Naive thymus-derived CD4-positive, alpha-beta T cell (primary cell): ENCODE measurements around the gene DPP6. TPM values are rescaled to one million over a fixed set of nuclear protein-coding genes. Genes with fewer than 3 reads are reported as not detected.

ENCODE experiments used
- ATAC-seq: fragments of 150-1000 bp; cut with Tn5 transposase; 2 replicates; pipeline ENCODE4 v1.10.0; 2021; ENCODE audit warnings: mild to moderate bottlenecking, moderate library complexity
- CTCF ChIA-PET: fragments of 350-600 bp; sonication (Branson Sonifier 250); formaldehyde crosslinking; loops from one replicate; lab custom pipeline; 2021; ENCODE audit warnings: antibody characterized with exemption; lab: Charles Lee
- POLR2A ChIA-PET: fragments of 350-600 bp; sonication (Branson Sonifier 250); formaldehyde crosslinking; loops from one replicate; lab custom pipeline; 2021; ENCODE audit warnings: antibody characterized with exemption, inconsistent platforms; lab: Charles Lee
- DNase-seq, 9 donors: peaks; one replicate each; pipeline versions ENCODE4 v3.0.0 to v3.0.0-alpha.2; 2020 to 2022; ENCODE audit warnings: mixed read lengths in 1 of 9
- H3K27ac ChIP-seq: one replicate; pipeline ENCODE4 v1.7.0; 2013; ENCODE audit warnings: mild to moderate bottlenecking, low read depth, low read length, moderate library complexity
- H3K27me3 ChIP-seq, 2 donors: one replicate each; pipeline ENCODE4 v1.7.0; 2013; ENCODE audit warnings: low read length in 2 of 2, mild to moderate bottlenecking in 2 of 2, moderate library complexity in 2 of 2; ENCODE audit not compliant: control insufficient read depth in 2 of 2, insufficient read depth in 2 of 2
- H3K36me3 ChIP-seq, 3 experiments: 1 replicate in 2 of 3; 2 replicates in 1 of 3; pipeline ENCODE4 v1.7.0; 2013; ENCODE audit warnings: low read length in 3 of 3, mild to moderate bottlenecking in 3 of 3, moderate library complexity in 1 of 3; ENCODE audit not compliant: insufficient read depth in 3 of 3, control insufficient read depth in 2 of 3
- H3K4me1 ChIP-seq, 2 donors: one replicate each; pipeline ENCODE4 v1.7.0; 2013; ENCODE audit warnings: low read length in 2 of 2, mild to moderate bottlenecking in 2 of 2, moderate library complexity in 1 of 2; ENCODE audit not compliant: control insufficient read depth in 2 of 2, insufficient read depth in 2 of 2
- H3K4me3 ChIP-seq: 2 replicates; pipeline ENCODE4 v1.7.0; 2013; ENCODE audit warnings: mild to moderate bottlenecking, low read length
- H3K9me3 ChIP-seq, 3 experiments: 1 replicate in 2 of 3; 2 replicates in 1 of 3; pipeline ENCODE4 v1.7.0; 2013; ENCODE audit warnings: low read length in 3 of 3; ENCODE audit not compliant: control insufficient read depth in 2 of 3
- H3K27ac Mint-ChIP-seq, 9 donors: one replicate each; pipeline ENCODE4 v1.8.0; 2020 to 2022; ENCODE audit warnings: mixed read lengths in 9 of 9, mild to moderate bottlenecking in 8 of 9, moderate library complexity in 5 of 9, inconsistent platforms in 2 of 9
- H3K27me3 Mint-ChIP-seq, 5 donors: one replicate each; pipeline ENCODE4 v1.8.0; 2021 to 2022; ENCODE audit warnings: mixed read lengths in 5 of 5, mild to moderate bottlenecking in 1 of 5
- H3K36me3 Mint-ChIP-seq, 5 donors: one replicate each; pipeline ENCODE4 v1.8.0; 2020 to 2022; ENCODE audit warnings: mixed read lengths in 5 of 5, mild to moderate bottlenecking in 3 of 5, inconsistent platforms in 1 of 5
- H3K4me1 Mint-ChIP-seq, 7 donors: one replicate each; pipeline ENCODE4 v1.8.0; 2020 to 2022; ENCODE audit warnings: mixed read lengths in 7 of 7, mild to moderate bottlenecking in 3 of 7, inconsistent platforms in 1 of 7
- H3K4me3 Mint-ChIP-seq, 10 donors: one replicate each; pipeline ENCODE4 v1.8.0; 2020 to 2022; ENCODE audit warnings: mild to moderate bottlenecking in 10 of 10, mixed read lengths in 10 of 10, moderate library complexity in 6 of 10, inconsistent platforms in 2 of 10
- H3K9me3 Mint-ChIP-seq, 11 donors: one replicate each; pipeline ENCODE4 v1.8.0; 2020 to 2022; ENCODE audit warnings: mixed read lengths in 11 of 11, mild to moderate bottlenecking in 4 of 11, inconsistent platforms in 1 of 11, moderate library complexity in 1 of 11
- intact Hi-C, 2 donors: fragments of 100-400 bp; cut with micrococcal nuclease; formaldehyde crosslinking; loops; one replicate each; pipeline ENCODE4 v1.15.1; 2023
- polyA plus RNA-seq, 2 donors: library from polyadenylated mRNA; unstranded; fragments of 300-500 nt; fragmentation: Illumina TruSeq; gene quantifications; one replicate each; pipeline ENCODE4 v1.2.3, GENCODE V29; 2021
- total RNA-seq, 6 experiments: library from RNA in 5 of 6; stranded (reverse) in 5 of 6; gene quantifications; 1 replicate in 5 of 6; 2 replicates in 1 of 6; pipeline ENCODE4 v1.2.3 and lab custom pipeline; 2021 to 2026

Gene DPP6
- total and polyA plus RNA-seq, 7 experiments from 2014 or later, result not detected

GRCh38 chr7:154744256-154744860 lies 692.2 kb downstream of the DPP6 start:
- intact Hi-C loops, result no loop called here
- no peak overlapping the region for H3K4me3 ChIP-seq
- H3K27ac ChIP-seq, result no peak overlapping the region
- no peaks in the 10 kb centered on the region for H3K4me1 Mint-ChIP-seq
- H3K9me3 ChIP-seq, result no peaks in the 10 kb centered on the region
- H3K27ac Mint-ChIP-seq, result no peak overlapping the region
- H3K4me3 Mint-ChIP-seq, result no peak overlapping the region
- DNase-seq (peak in 1 of 9 donors; percentile 27), ATAC-seq (no peak)
- peaks cover 0 to 3% of the 10 kb centered on the region in 2 donors for H3K27me3 ChIP-seq
- POLR2A ChIA-PET, result no interaction called here
- CTCF ChIA-PET, result no interaction called here
- peaks cover 2 to 39% (median 18%) of the 10 kb centered on the region in 5 donors for H3K27me3 Mint-ChIP-seq
- H3K36me3 ChIP-seq, result no peaks in the 10 kb centered on the region
- peaks cover 0 to 4% (median 0%) of the 10 kb centered on the region in 11 donors for H3K9me3 Mint-ChIP-seq
- no peaks in the 10 kb centered on the region for H3K4me1 ChIP-seq
- H3K36me3 Mint-ChIP-seq, result no peaks in the 10 kb centered on the region

- CTCF ChIA-PET, result no interaction called here
Measured at GRCh38 chr7:154744861-154745258, 692.7 kb downstream of the DPP6 start.

GRCh38 chr7:154746571-154747360 lies 694.6 kb downstream of the DPP6 start:
- Mint-ChIP-seq H3K4me1 (no peaks in the 10 kb centered on the region), H3K4me3 (no peak overlapping the region), H3K36me3 (no peaks in the 10 kb centered on the region), H3K9me3 (peaks cover 0 to 4% (median 1%) of the 10 kb centered on the region in 11 donors), H3K27me3 (peaks cover 2 to 33% (median 14%) of the 10 kb centered on the region in 5 donors), H3K27ac (no peak overlapping the region)
- ChIA-PET CTCF (interaction anchor here (0.5 kb wide), 1 partner anchor 1654 kb away, joined by 3 read pairs; no protein-coding TSS in a partner anchor), POLR2A (no interaction called here)
- intact Hi-C loops, result no loop called here
- no peaks in the 10 kb centered on the region for H3K36me3 ChIP-seq
- no peak for ATAC-seq
- no peak for DNase-seq
- no peaks in the 10 kb centered on the region for H3K9me3 ChIP-seq
- no peak overlapping the region for H3K27ac ChIP-seq
- no peak overlapping the region for H3K4me3 ChIP-seq
- peaks cover 0 to 3% of the 10 kb centered on the region in 2 donors for H3K27me3 ChIP-seq
- H3K4me1 ChIP-seq, result no peaks in the 10 kb centered on the region

More at GRCh38 chr7:154744861-154745258, 692.7 kb downstream of the DPP6 start:
- Histone ChIP-seq H3K27me3 (peaks cover 0 to 3% of the 10 kb centered on the region in 2 donors), H3K36me3 (no peaks in the 10 kb centered on the region), H3K27ac (no peak overlapping the region), H3K4me1 (no peaks in the 10 kb centered on the region), H3K4me3 (no peak overlapping the region), H3K9me3 (no peaks in the 10 kb centered on the region)
- peaks cover 2 to 38% (median 18%) of the 10 kb centered on the region in 5 donors for H3K27me3 Mint-ChIP-seq
- H3K4me1 Mint-ChIP-seq, result no peaks in the 10 kb centered on the region
- H3K27ac Mint-ChIP-seq, result no peak overlapping the region
- intact Hi-C loops, result no loop called here
- H3K9me3 Mint-ChIP-seq, result peaks cover 0 to 4% (median 0%) of the 10 kb centered on the region in 11 donors
- POLR2A ChIA-PET, result no interaction called here
- H3K4me3 Mint-ChIP-seq, result no peak overlapping the region
- no peaks in the 10 kb centered on the region for H3K36me3 Mint-ChIP-seq
- ATAC-seq, result no peak
- no peak for DNase-seq

GRCh38 chr7:154748089-154748786 lies 696.0 kb downstream of the DPP6 start:
- Histone ChIP-seq H3K27ac (no peak overlapping the region), H3K4me1 (no peaks in the 10 kb centered on the region), H3K36me3 (no peaks in the 10 kb centered on the region), H3K4me3 (no peak overlapping the region), H3K9me3 (no peaks in the 10 kb centered on the region), H3K27me3 (no peaks in the 10 kb centered on the region)
- H3K27ac Mint-ChIP-seq, result no peak overlapping the region
- POLR2A ChIA-PET, result no interaction called here
- H3K4me1 Mint-ChIP-seq, result no peaks in the 10 kb centered on the region
- H3K27me3 Mint-ChIP-seq, result peaks cover under 1 to 19% (median 5%) of the 10 kb centered on the region in 5 donors
- no peak for ATAC-seq
- no peak for DNase-seq
- H3K36me3 Mint-ChIP-seq, result no peaks in the 10 kb centered on the region
- H3K9me3 Mint-ChIP-seq, result peaks cover 0 to 2% (median 1%) of the 10 kb centered on the region in 11 donors
- intact Hi-C loops, result no loop called here
- CTCF ChIA-PET, result no interaction called here
- no peak overlapping the region for H3K4me3 Mint-ChIP-seq

- CTCF ChIA-PET, result no interaction called here
Measured at GRCh38 chr7:154750353-154750801, 698.2 kb downstream of the DPP6 start.

GRCh38 chr7:154753226-154753625 lies 701.0 kb downstream of the DPP6 start:
- Mint-ChIP-seq H3K9me3 (peaks cover 0 to 6% (median 0%) of the 10 kb centered on the region in 11 donors), H3K27ac (no peak overlapping the region), H3K27me3 (no peaks in the 10 kb centered on the region), H3K36me3 (no peaks in the 10 kb centered on the region), H3K4me3 (no peak overlapping the region), H3K4me1 (no peaks in the 10 kb centered on the region)
- POLR2A ChIA-PET, result no interaction called here
- Histone ChIP-seq H3K27me3 (no peaks in the 10 kb centered on the region), H3K27ac (no peak overlapping the region), H3K4me3 (no peak overlapping the region), H3K36me3 (no peaks in the 10 kb centered on the region), H3K9me3 (no peaks in the 10 kb centered on the region), H3K4me1 (no peaks in the 10 kb centered on the region)
- DNase-seq, result no peak
- CTCF ChIA-PET, result no interaction called here
- intact Hi-C loops, result no loop called here
- no peak for ATAC-seq

More at GRCh38 chr7:154750353-154750801, 698.2 kb downstream of the DPP6 start:
- Mint-ChIP-seq H3K4me3 (no peak overlapping the region), H3K36me3 (no peaks in the 10 kb centered on the region), H3K4me1 (no peaks in the 10 kb centered on the region), H3K27ac (no peak overlapping the region), H3K9me3 (peaks cover 0 to 4% (median 0%) of the 10 kb centered on the region in 11 donors), H3K27me3 (peaks cover 0 to 1% (median 0%) of the 10 kb centered on the region in 5 donors)
- no peak overlapping the region for H3K27ac ChIP-seq
- ATAC-seq (no peak), DNase-seq (no peak)
- POLR2A ChIA-PET, result no interaction called here
- H3K9me3 ChIP-seq, result no peaks in the 10 kb centered on the region
- H3K36me3 ChIP-seq, result no peaks in the 10 kb centered on the region
- no peaks in the 10 kb centered on the region for H3K27me3 ChIP-seq
- no peak overlapping the region for H3K4me3 ChIP-seq
- H3K4me1 ChIP-seq, result no peaks in the 10 kb centered on the region
- intact Hi-C loops, result no loop called here
